HG03520 (cell line): Measurements from ENCODE around the gene BCL11B.
"Not testable (repeated sequence)": the region's sequence is repeated elsewhere in the genome, so short reads cannot be mapped to it uniquely, and the experiment has no call there.

Experiments
- ATAC-seq: cut with Tn5 transposase; IDR thresholded peaks from one replicate; pipeline ENCODE4 v1.9.1; 2021; ENCODE audit warnings: mild to moderate bottlenecking, moderate library complexity; ENCODE audit not compliant: unreplicated experiment

The BCL11B gene

DNA sequence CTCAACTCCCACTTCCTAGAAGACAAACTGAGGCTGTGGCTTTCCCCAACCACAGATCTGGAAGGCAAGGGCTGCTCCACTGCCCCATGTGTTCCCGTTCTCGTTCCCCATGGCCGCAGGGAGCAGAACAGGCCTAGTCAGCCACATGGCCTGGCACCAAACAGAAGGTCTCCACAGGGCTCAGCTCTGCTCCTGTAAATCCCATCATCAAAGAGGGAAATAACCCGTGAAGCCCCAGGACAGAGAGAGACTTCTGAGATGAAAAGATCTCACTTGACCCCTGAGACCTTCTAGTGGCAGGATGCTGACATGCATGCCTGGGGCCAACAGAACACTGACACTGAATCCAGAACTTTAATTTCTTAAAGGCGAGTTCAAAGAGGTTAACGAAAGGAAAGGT, 68.9 kb downstream of the BCL11B start:
- ATAC-seq, result no peak

DNA sequence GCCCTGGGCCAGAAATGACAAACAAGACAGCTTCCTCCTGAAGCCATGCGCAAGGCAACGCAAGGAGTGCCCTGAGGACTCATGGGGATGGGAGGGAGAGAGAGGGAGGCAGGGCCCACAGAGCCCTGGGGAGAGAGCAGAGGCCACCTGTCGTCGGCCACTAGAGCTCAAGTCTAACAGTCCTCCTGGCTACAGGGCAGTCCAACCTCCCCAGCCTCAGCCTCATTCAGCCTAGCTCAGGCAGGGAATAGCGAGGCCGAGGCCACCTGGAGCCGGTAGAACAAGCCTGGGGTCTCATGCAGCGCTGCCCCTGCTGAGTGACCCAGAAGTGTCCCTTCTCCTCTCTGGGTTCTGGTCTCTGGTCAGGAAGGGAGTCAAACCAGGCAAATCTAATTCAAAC, 69.5 kb downstream of the BCL11B start:
- ATAC-seq, result no peak

DNA sequence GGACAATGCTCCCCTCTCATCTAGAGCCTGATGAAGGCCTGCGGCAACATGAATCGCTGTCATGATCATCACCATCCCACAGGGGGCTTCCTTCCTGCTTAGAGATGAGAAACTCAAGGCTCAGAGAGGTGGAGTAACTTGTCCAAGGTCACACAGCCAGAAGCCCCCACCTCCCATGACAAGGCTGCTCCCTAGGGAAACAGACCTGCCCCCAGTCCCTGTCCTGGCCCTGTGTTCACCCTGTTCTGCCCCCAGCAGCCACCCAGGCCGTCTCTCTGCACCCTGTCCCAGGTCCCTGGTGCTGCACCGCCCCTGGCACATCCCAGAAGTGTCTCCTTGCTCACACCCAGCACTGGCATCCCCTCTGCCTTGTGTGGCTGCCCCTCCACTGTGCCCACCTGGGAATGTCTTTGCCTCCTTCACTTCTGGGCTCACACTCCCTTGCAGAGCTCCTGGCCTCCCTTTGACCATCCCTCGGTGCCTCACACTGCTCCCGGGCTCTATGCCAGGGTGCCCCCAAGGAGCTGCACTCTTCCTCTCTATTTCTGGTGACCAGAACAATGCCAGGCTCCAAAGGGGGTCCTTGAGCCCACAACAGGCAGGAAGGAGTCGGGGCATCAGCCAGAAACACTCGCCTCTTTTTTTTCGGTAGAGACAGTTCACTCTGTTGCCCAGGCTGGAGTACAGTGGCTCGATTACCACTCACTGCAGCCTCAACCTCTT, 70.5 kb downstream of the BCL11B start:
- no peak for ATAC-seq

DNA sequence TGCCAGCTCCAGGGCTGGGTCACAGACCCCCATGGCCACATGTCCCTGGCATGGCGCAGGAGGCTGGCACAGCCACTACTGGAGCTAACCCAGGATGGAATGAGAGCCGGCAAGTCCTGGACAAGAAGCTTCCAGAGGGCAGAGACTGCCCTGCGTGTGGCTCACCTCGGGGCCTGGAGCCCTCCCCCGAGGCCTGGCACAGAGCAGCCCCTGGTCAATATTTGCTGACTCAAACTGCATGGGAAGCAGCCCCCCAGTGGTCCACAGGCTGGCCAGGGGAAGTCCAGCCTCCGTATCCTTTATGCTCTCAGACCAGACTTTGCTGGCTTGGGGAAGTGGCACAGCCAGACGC, 71.4 kb downstream of the BCL11B start:
- no peak for ATAC-seq

DNA sequence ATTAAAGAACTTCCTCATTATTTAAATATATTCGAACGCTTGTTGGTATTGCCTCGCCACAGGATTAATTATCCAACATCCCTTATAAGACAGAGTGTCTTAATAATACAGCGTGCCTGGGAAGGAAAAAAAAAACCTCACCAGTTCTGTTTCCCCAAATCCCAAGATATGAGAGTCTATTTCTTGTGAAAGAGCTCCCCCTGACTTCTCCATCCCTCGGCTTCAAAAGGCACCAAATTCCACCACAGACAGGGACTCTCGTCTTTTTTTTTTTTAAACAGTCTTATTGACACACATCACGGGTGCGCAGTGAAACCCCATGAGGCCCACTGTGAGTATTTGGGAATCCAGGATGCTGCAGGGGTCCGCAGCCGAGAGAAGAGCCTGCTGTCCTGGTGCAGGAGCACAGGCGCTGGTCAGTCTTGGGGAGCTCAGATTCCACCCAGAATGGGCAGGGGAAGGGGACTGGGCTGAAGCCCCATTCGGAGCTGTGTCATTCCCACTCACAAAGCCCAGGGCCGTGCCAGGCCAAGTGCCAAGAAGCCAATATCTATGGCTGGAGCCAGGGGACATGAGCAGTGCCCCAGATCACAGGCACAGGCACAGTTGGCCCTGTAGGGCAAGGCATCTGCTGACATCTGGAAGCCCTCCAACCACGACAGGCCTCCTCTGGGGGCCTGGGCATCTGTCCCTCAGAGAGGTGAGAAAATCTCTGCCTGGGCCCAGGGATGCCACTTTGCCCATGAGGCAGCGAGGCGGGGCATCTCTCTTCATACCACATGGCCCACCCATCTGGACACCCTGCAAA, 71.9 kb downstream of the BCL11B start:
- no peak for ATAC-seq

DNA sequence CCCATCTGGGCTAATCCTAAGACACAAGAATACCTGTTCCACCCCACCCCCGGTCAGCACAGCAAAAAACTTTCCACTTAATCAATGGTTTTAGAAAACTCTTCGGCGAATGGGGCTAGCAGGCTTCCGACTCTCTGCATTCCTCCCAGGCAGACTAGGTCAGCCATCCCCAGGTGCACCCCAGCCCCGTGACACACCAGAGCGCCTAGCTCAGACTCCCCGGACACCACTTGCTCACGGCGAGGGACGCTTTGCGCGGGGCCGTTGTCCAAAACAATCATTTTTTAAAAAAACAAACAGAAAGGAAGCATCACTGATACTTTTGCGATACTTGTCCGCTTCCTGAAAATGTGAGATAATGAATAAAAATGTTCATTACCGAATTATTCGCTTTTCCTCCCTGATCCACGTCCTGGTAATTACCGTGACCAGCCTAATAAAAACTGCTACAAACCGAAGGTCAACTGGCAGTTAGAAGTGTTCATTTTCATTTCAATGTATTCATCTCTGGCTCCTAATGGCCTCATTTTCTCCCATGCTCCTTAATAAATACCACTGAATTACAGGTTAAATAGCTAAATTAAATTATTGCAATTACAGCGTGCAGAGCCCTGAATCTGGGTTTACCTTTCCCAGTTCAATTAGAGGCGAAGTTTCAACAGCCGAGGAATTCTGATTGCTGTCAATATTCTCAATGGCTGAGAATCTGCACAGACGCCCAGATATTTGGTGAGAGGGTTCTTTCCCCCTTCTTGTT, 73.1 kb downstream of the BCL11B start:
- no peak for ATAC-seq

DNA sequence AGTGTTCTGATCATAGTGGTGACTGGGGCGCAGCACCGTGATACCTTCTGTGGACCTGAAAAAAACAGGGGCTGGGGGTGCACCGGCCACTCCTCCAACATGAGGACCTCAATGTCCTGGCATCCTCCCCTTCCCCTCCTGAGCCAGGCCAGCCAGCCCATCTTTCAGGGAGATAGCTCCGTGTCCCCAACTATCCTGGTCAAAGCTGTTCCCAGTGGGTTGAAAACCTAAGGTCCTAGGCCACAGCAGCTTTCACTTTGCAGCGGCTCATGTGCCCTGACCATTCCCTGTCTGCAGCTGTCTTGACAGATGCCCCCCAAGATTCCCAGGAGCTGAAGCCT, 75.7 kb downstream of the BCL11B start:
- ATAC-seq, result no peak

DNA sequence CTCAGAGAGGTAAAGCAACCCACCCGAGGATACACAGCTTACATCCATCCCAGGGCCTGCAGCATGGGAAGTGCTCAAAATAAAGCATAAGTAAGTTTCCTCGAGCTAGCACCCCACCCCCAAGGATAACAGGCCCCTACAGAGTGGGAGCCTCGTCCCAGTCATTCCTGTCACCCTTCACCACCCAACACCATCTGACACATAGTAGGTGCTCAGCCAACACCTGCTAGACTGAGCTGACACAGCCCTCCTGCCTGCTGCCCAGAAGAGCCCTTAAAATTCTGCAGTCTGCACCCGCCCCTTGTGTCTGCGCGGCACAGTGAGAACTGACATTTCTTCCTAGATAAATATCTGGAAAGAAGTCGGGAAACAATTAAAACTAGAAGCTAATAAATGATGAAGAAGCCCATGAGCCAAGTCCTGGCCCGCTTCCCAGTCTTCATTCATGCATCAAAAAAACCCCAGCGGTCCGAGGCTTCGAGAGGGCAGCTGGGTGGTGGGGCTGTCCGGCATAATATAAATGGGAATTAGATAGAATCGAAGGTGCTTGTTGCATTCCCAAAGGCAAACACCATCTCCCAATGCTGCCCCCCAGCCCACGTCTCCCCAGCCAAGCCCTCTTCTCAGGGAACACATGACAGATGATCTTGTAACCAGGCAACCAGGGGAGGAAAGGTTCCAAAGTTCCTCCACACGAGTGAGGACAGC, 76.2 kb downstream of the BCL11B start:
- no peak for ATAC-seq

DNA sequence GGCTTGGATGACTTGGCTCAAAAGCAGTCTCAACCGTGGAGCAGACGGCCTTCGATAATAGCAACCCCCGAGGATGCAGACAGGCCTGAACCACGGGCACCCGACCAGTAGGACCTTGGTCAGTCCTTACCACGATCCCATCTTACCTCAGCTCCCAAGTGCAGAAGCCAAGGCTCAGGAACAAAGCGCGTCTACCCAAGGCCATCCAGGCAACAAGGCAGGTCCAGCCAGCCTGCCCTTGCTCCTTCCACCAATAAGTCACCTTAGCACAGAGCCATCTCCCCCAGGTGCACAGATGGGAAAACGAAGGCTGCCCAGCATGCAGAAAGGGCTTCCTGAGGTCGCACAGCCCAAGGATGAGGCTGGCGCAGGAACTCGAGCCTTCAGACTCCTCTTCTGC, 77.3 kb downstream of the BCL11B start:
- ATAC-seq, result no peak

DNA sequence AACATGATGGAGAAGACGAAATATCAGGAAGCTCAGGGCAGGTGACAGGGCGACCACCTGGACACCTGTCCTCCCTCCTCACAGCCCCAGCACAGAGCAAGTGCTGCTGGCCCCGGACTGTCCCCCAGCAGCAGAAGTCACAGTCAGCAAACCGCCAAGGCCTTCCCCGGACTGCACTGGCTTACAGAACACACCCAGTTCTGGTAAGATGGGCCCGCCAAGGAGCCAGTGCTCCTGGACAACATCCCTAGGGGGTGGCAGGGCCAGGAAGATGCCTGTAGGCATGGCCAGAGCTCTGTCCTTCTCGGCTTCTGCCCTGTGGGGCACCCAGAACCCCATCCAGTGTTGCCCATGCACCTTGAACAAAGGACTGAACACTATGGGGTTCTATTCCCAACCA, 77.9 kb downstream of the BCL11B start:
- no peak for ATAC-seq

DNA sequence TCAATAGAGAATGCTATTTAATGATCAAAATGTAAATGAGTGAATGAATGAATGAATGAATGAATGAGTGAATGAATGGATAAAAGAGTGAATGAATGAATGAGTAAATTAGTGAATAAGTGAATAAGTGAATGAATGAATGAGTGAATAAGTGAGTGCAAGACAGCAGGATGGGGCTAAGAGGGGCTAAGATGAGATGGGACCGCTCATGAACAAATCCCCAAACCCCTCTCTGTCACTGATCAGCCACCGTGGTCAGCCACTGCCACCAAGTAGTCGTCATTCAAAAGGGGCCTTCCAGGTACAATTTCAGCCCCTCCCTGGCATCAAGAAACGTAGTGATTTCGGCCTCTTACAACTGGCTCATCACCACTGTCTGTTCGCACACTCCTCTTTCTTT, 79.2 kb downstream of the BCL11B start:
- ATAC-seq, result no peak

DNA sequence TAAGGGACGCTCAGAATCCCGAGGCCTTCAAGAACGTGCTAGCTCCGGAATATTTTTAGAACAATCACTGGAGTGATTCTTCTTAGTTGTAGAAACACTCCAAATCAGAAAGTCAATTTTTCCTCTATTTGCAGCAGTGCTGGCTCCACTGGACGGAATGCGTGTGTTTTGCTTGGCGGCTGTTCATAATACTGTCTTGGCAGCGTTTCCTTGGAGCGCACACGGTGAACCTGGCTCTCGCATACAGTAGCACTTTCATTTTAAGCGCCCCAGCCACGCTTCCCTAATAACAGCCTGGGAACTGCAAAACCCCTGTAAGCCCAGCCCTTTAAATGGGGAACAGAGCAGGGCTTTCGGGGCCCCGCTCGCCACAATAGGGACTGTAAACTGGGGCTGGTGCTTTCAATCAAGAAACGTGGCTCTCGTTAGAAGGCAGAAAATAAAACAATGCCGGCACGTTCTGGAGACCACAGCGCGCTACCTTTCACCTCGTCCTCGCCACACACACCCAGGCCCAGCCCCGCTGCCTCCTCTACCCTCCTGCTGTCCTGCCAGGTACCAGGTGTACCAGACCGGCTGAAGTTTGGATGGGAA, 79.9 kb downstream of the BCL11B start:
- no peak for ATAC-seq

DNA sequence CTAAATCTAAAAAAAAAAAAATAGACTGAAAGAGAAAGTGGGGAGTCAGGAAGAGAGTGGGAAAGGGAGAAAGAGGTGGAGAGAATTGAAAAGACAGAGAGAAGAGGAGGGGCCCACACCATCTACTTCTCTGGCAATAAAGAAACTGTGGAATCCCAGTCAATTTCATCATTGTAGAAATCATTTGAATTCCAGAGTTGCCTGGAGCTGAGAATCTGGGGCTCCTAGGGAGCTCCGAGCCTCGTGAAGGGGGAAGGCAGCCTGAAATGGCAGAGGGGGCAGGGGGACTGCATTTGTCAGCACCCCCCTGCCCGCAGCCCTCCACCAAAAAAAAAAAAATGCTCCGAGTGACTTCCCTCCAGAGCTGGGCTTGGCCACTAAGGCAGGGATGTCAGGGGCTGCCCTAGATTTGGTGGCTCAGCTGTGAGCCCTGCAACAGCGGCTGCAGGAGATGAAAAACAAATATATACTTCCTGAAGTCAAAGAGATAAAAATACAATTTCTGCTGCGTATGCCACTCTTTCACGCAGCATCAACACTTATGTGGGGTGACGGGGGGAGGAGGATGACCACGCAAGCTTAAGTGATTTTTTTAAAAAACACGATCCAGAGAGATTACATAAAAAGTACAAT, 80.5 kb downstream of the BCL11B start:
- ATAC-seq, result no peak

DNA sequence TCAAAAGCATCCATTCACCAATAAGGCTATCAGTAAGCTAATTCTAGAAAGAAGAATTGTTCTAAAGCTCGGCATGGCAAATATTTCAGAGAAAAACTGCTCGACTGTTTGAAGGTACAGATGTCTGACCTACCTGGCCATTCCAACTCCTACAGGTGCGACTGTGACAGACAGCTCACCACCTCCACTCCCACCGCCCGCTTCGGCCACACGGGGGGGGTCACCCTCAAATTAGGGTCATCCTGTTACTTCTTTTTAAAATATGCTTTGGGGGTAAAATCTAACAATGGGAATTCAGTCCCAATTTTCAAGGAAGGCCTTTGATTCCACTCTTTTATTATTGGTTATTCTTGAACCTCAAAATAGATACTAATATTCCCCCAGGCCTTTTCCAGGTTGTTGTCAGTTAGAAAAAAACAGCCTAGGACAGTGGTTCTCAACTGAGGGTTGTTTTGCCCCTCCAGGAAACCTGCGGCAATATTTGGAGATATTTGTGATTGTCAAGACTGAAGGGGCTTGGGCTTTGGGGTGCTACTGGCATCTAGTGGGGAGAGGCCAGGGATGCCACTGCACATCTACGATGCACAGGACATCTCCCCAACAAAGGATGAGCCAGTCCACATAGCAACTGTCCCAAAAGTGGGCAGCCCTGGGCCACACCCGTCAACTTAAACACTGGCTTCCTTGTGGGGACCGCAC, 81.2 kb downstream of the BCL11B start:
- no peak for ATAC-seq

DNA sequence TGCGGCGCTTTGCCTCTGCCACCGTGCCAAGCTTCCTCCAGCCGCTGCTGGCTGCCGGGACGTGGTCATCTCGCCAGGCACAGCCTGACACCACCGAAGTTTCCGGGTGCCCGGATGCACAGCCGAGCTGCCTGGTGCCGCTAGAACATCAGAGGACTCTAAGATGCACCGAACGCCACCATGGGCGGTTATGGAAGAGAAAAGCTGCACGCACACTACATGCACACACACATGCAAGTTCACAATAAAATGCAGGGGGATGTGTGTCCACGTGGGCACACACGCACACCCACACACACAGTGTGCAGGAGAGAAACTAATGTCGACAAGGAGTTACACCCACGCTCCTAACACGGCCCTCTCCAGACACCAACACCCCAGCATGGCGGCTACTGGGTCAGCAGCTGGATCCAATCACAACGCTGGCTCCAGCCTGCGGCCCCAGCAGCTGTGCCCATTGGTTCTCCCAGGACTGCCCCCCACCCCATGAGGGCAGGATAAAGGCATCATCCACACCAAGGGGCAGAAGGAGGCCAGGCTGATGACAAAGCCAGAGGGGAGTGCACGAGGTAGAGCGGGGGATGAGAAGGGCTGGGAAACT, 82.7 kb downstream of the BCL11B start:
- no peak for ATAC-seq

DNA sequence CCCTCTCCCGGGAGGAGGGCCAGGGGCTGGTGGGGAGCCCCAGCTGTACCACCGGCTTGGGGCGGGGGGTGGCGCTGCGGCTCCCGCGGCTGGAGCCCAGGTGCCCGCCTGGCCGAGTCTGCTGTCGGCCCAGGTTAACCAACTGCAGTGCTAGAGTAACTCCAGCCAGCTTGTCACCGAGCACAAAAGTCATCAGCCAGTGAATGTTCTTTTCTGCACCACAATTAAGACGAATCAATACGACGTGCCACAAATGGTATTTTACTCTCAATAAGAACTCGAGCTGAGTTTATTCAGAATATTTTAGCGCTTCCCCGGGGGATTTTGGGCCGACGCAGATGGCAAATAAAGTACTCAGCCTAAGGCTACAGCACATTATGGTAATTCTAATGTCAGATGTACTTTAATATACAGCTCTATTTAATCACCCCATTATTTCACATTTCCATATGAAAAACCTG, 83.2 kb downstream of the BCL11B start:
- no peak for ATAC-seq

DNA sequence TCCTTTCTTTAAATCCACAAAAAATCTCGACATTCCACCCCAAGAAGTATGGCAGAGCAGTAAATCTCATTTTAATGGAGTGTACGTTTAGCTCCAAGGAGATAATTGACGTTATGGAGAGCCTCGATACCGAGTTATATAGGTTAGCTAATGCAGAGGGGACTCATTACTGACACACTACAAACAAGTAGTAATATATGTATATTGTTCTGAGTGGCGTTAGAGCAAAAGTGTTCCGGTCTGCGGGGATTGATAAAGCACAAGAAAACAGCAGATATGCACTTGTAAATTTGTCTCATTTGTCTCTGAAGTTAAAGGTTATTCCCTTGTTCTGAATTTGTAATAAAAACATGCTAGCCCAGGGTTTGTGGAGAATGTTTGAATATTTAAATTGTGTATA, 84.1 kb downstream of the BCL11B start:
- ATAC-seq, result no peak

DNA sequence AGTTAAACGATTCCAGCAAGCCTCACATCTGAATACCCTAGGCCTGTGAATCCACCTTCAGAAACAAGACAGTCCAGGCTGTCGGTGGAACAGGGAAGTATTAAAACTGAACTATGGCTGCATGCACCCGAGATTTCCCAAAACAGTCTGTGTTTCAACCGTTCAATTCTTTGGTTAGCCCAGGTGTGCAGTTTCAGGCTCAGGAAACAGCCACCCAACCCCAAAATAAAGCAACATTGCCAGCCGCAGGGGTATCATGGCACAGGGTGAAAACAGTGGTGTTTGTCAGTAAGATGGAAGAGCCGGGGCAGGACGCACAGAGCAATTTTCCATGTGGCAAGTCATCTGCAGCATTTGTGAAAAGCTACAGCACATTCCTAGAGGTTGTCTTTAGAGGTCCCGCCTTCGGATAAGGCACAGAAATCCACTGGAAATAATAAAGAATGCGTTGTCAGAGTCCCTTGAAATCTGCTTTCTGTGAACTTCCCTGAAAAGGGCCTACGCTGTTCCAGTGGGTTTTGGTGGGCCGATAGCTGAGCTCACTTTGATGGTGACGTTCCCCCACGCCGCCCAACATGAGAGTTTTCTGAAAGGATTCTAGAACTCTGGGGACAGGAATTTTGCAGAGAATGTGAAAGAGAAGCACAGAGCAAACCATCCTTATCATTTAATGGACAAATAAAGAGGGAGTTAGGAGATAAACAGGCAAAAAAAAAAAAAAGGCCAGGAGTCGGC, 84.9 kb downstream of the BCL11B start:
- no peak for ATAC-seq

DNA sequence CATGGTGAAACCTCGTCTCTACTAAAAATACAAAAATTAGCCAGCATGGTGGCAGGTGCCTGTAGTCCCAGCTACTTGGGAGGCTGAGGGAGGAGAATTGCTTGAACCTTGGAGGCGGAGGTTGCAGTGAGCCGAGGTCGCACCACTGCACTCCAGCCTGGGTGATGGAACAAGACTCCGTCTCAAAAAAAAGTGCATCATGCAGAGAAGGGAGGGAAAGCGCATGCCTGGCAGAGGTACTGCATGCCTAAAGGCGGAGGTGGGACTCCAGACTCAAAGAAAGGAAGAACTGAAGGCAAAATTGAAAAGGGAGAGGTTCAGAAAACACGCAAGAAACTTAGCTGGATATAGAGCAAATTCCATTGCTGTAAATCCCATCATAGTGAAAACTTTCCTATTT, 85.7 kb downstream of the BCL11B start:
- ATAC-seq, result not testable (repeated sequence)
